T1000 (cell line): ENCODE data around the gene PCDHGA3.
"Not testable (repeated sequence)": the region's sequence is repeated elsewhere in the genome, so short reads cannot be mapped to it uniquely, and the experiment has no call there.

Experiments used
- DNase-seq: peaks from one replicate; lab custom pipeline; 2025; ENCODE audit warnings: mixed read lengths; lab: John Stamatoyannopoulos, UW

Gene PCDHGA3

GRCh38 chr5:141349917-141350619, 6.4 kb downstream of the PCDHGA3 start, which contains the start of gene PCDHGB1:
Gene PCDHGB1, plus strand, starts transcription at chr5:141350099. Its CDS starts 162 bp downstream, at chr5:141350261.
- DNase-seq, result no peak

- DNase-seq, result no peak
Observed at GRCh38 chr5:141351591-141351990, 8.0 kb downstream of the PCDHGA3 start.

- DNase-seq, result no peak
Observed at GRCh38 chr5:141354900-141355469, 11.4 kb downstream of the PCDHGA3 start, which contains the start of gene PCDHGA4. Gene PCDHGA4, plus strand, starts transcription at chr5:141355021. Its CDS starts 87 bp downstream, at chr5:141355108.

GRCh38 chr5:141355641-141356040, 12.0 kb downstream of the PCDHGA3 start:
- no peak for DNase-seq

GRCh38 chr5:141356133-141356532, 12.5 kb downstream of the PCDHGA3 start:
- no peak for DNase-seq

GRCh38 chr5:141356950-141357349, 13.3 kb downstream of the PCDHGA3 start:
- no peak for DNase-seq

GRCh38 chr5:141359790-141360426, 16.3 kb downstream of the PCDHGA3 start, which contains the start of gene PCDHGB2:
Gene PCDHGB2, plus strand, starts transcription at chr5:141359994. Its CDS starts 142 bp downstream, at chr5:141360136.
- no peak for DNase-seq

GRCh38 chr5:141360685-141361084, 17.1 kb downstream of the PCDHGA3 start:
- no peak for DNase-seq

GRCh38 chr5:141362719-141363118, 19.1 kb downstream of the PCDHGA3 start:
- no peak for DNase-seq

GRCh38 chr5:141363952-141364660, 20.5 kb downstream of the PCDHGA3 start, which contains the start of gene PCDHGA5:
Gene PCDHGA5, plus strand, starts transcription at chr5:141364162. Its CDS starts 169 bp downstream, at chr5:141364331.
- DNase-seq, result no peak

GRCh38 chr5:141366016-141366896, 22.6 kb downstream of the PCDHGA3 start:
- DNase-seq, result no peak

- no peak for DNase-seq
Observed at GRCh38 chr5:141369994-141370848, 26.6 kb downstream of the PCDHGA3 start, which contains the start of gene PCDHGB3. Gene PCDHGB3, plus strand, starts transcription at chr5:141370242. Its CDS starts 153 bp downstream, at chr5:141370395.

GRCh38 chr5:141371572-141372475, 28.2 kb downstream of the PCDHGA3 start:
- no peak for DNase-seq

GRCh38 chr5:141373673-141374317, 30.2 kb downstream of the PCDHGA3 start, which contains the start of gene PCDHGA6:
Gene PCDHGA6, plus strand, starts transcription at chr5:141373891. Its CDS starts 193 bp downstream, at chr5:141374084.
- no peak for DNase-seq

- no peak for DNase-seq
Observed at GRCh38 chr5:141374627-141375026, 31.0 kb downstream of the PCDHGA3 start.

- DNase-seq, result not testable (repeated sequence)
Observed at GRCh38 chr5:141375444-141376155, 32.0 kb downstream of the PCDHGA3 start.

GRCh38 chr5:141382469-141383294, 39.1 kb downstream of the PCDHGA3 start, which contains the start of gene PCDHGA7:
Gene PCDHGA7, plus strand, starts transcription at chr5:141382742. Its CDS starts 158 bp downstream, at chr5:141382900.
- no peak for DNase-seq
